Panc1 (cell line): ENCODE measurements around the gene IL12RB2. TPM values are rescaled to one million over a fixed set of nuclear protein-coding genes. Genes with fewer than 3 reads are reported as not detected.

Source experiments
- ATAC-seq: fragments of 200-7000 bp; cut with Tn5 transposase; 2 replicates; pipeline ENCODE4 v1.9.1; 2020; ENCODE audit warnings: mild to moderate bottlenecking, moderate library complexity
- BruUV-seq: library from RNA; stranded (reverse); fragments of 400-500 nt; replicated peaks from 2 replicates; lab custom pipeline; 2021; lab: Mats Ljungman, UMichigan
- CTCF ChIA-PET: fragments of 300-600 bp; sonication (Branson Sonifier 250); formaldehyde crosslinking; loops from one replicate; lab custom pipeline; 2022; ENCODE audit warnings: antibody characterized with exemption; lab: Charles Lee
- POLR2A ChIA-PET: fragments of 300-600 bp; sonication (Branson Sonifier 250); formaldehyde crosslinking; loops from one replicate; lab custom pipeline; 2022; ENCODE audit warnings: antibody characterized with exemption; lab: Charles Lee
- DNase-seq: peaks from one replicate; pipeline ENCODE4 v3.0.0-alpha.2; 2010; ENCODE audit warnings: low read depth, low spot score
- H3K27ac ChIP-seq: 2 replicates; pipeline ENCODE4 v1.5.1; 2011; ENCODE audit warnings: mild to moderate bottlenecking, low read length, inconsistent platforms
- H3K27me3 ChIP-seq: fragments of 200-500 bp; sonication (Bioruptor generic); 2 replicates; pipeline ENCODE4 v1.6.0; 2014; ENCODE audit warnings: low read length, inconsistent platforms; ENCODE audit not compliant: control insufficient read depth, insufficient read depth
- H3K36me3 ChIP-seq: fragments of 200-500 bp; sonication (Bioruptor generic); 2 replicates; pipeline ENCODE4 v1.5.1; 2014; ENCODE audit warnings: inconsistent platforms, mild to moderate bottlenecking, low read length, moderate library complexity; ENCODE audit not compliant: control insufficient read depth, insufficient read depth
- H3K4me1 ChIP-seq: 2 replicates; pipeline ENCODE4 v1.5.1; 2011; ENCODE audit warnings: inconsistent platforms, mild to moderate bottlenecking, low read length, moderate library complexity; ENCODE audit not compliant: control insufficient read depth, insufficient read depth
- H3K4me3 ChIP-seq, 2 experiments: 2 replicates each; pipeline ENCODE4 v1.5.1; 2011 to 2012; ENCODE audit warnings: low read depth in 2 of 2, low read length in 2 of 2, mild to moderate bottlenecking in 2 of 2, inconsistent platforms in 1 of 2, moderate library complexity in 1 of 2
- H3K9me3 ChIP-seq: fragments of 200-500 bp; sonication (Bioruptor generic); 2 replicates; pipeline ENCODE4 v1.5.1; 2014; ENCODE audit warnings: low read depth, mild to moderate bottlenecking, inconsistent platforms, low read length, moderate library complexity; ENCODE audit not compliant: control insufficient read depth, insufficient read depth
- POLR2AphosphoS5 ChIP-seq: IDR thresholded peaks from 2 replicates; pipeline ENCODE4 v1.6.1; 2012; ENCODE audit warnings: mild to moderate bottlenecking, low read depth, low read length, moderate library complexity
- REST ChIP-seq, 2 experiments: IDR thresholded peaks; 2 replicates each; pipeline ENCODE4 v1.6.1; 2011 to 2012; ENCODE audit warnings: low read depth in 2 of 2, control low read depth in 1 of 2, low read length in 1 of 2, mild to moderate bottlenecking in 1 of 2, moderate library complexity in 1 of 2; ENCODE audit not compliant: insufficient read depth in 1 of 2
- SIN3A ChIP-seq: IDR thresholded peaks from 2 replicates; pipeline ENCODE4 v1.6.1; 2012; ENCODE audit warnings: low read depth, mild to moderate bottlenecking, low read length, moderate library complexity, borderline replicate concordance; ENCODE audit not compliant: insufficient read depth
- TCF7L2 ChIP-seq: IDR thresholded peaks from 2 replicates; pipeline ENCODE4 v1.6.1; 2011; ENCODE audit warnings: mild to moderate bottlenecking, low read depth, low read length, inconsistent platforms
- in situ Hi-C: cut with HindIII; loops from 2 replicates; pipeline ENCODE4 v1.10.0; 2016; ENCODE audit warnings: low sequenced_read_pairs, low pct_unique_long_range_greater_than_20kb
- intact Hi-C: fragments of 100-400 bp; cut with micrococcal nuclease; formaldehyde crosslinking; loops from one replicate; pipeline ENCODE4 v1.10.0; 2022; ENCODE audit not compliant: unreplicated experiment
- total RNA-seq: library from RNA; stranded (reverse); gene quantifications from one replicate; pipeline ENCODE4 v1.2.1, GENCODE V29; 2021; ENCODE audit not compliant: unreplicated experiment
- TF ChIP-seq, protein P1 (sequence below): fragments of 450-650 bp; IDR thresholded peaks from 2 replicates; pipeline ENCODE4 v1.5.1; 2017; ENCODE audit warnings: mild to moderate bottlenecking

Gene IL12RB2
- total RNA-seq, 1 experiment from 2014 or later = 0.26 TPM

DNA sequence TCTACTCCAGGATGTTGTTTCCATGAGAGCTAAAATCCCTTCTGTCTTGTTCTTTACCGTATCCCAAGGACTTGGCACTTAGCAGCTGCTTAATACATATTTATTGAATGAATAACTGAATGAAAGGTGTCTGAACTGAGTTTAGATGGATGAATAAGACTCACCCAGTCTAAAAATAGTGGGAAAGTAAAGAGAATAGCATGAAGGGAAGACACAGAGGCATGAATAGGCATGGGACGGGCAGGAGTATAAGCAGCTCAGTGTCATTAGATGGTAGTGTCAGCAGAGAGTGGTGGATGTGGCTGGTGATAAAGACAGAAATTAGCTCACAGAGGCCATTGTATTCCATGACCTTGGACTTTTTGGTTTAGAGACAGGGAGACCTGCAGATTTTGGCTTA is 9.2 kb downstream of the IL12RB2 start:
- ChIA-PET CTCF (no interaction called here), POLR2A (no interaction called here)
- ATAC-seq (no peak), DNase-seq (no peak)
- no peak for TF ChIP-seq TCF7L2
- no peak for TF ChIP-seq SIN3A
- TF ChIP-seq REST (IDR thresholded peaks at IDR 0.05; ENCODE audit: insufficient read depth in 1 of 2, low read depth in 2 of 2, low read length in 1 of 2) = no peak
- no peak for TF ChIP-seq POLR2AphosphoS5
- TF ChIP-seq, protein P1, sequence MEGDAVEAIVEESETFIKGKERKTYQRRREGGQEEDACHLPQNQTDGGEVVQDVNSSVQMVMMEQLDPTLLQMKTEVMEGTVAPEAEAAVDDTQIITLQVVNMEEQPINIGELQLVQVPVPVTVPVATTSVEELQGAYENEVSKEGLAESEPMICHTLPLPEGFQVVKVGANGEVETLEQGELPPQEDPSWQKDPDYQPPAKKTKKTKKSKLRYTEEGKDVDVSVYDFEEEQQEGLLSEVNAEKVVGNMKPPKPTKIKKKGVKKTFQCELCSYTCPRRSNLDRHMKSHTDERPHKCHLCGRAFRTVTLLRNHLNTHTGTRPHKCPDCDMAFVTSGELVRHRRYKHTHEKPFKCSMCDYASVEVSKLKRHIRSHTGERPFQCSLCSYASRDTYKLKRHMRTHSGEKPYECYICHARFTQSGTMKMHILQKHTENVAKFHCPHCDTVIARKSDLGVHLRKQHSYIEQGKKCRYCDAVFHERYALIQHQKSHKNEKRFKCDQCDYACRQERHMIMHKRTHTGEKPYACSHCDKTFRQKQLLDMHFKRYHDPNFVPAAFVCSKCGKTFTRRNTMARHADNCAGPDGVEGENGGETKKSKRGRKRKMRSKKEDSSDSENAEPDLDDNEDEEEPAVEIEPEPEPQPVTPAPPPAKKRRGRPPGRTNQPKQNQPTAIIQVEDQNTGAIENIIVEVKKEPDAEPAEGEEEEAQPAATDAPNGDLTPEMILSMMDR = no peak
- Histone ChIP-seq H3K4me1 (no peaks in the 10 kb centered on the region), H3K36me3 (no peaks in the 10 kb centered on the region), H3K27me3 (peaks cover 45% of the 10 kb centered on the region), H3K4me3 (no peak overlapping the region), H3K9me3 (no peaks in the 10 kb centered on the region), H3K27ac (no peak overlapping the region)
- intact Hi-C loops (no loop called here), in situ Hi-C loops (no loop called here)
- BruUV-seq = no TSS peak

- no peak overlapping the region for H3K4me3 ChIP-seq
- ChIA-PET POLR2A (no interaction called here), CTCF (no interaction called here)
- ATAC-seq = no peak
- no peaks in the 10 kb centered on the region for H3K9me3 ChIP-seq
- peaks cover 41% of the 10 kb centered on the region for H3K27me3 ChIP-seq
- DNase-seq = no peak
- H3K4me1 ChIP-seq = no peaks in the 10 kb centered on the region
- TF ChIP-seq REST (IDR thresholded peaks at IDR 0.05; ENCODE audit: insufficient read depth in 1 of 2, low read depth in 2 of 2, low read length in 1 of 2) (no peak), TCF7L2 (no peak), POLR2AphosphoS5 (no peak)
- TF ChIP-seq, protein P1 = no peak
- H3K27ac ChIP-seq = no peak overlapping the region
- H3K36me3 ChIP-seq = no peaks in the 10 kb centered on the region
- in situ Hi-C loops = no loop called here
- no TSS peak for BruUV-seq
- intact Hi-C loops = no loop called here
Measured at GRCh38 chr1:67317803-67318202, 10.1 kb downstream of the IL12RB2 start.
